Gastroesophageal sphincter (tissue), 3 donors: ENCODE data around the gene ZDHHC11.
"Not testable (repeated sequence)": the region's sequence is repeated elsewhere in the genome, so short reads cannot be mapped to it uniquely, and the experiment has no call there.

Experiments used
- CTCF ChIP-seq, 4 experiments: fragments of 200-600 bp in 2 of 4; fragments of 450-650 bp in 2 of 4; sonication (generic) in 1 of 4; IDR thresholded peaks; one replicate each; pipeline ENCODE4 v1.5.1; 2017 to 2019; ENCODE audit warnings: antibody characterized with exemption in 4 of 4, mild to moderate bottlenecking in 2 of 4, moderate library complexity in 2 of 4
- POLR2AphosphoS5 ChIP-seq: sonication (generic); formaldehyde crosslinking; IDR thresholded peaks from one replicate; pipeline ENCODE4 v1.6.1; 2017; ENCODE audit warnings: antibody characterized with exemption

- not testable (repeated sequence) for TF ChIP-seq POLR2AphosphoS5; CTCF (IDR thresholded peaks at IDR 0.05)
These were observed 78.8 kb downstream of the ZDHHC11 start for GRCh38 chr5:771841-772546.
